Stimulated activated CD4-positive, alpha-beta T cell treated with anti-CD3 and anti-CD28 coated beads, Interleukin-12 subunit alpha, Interleukin-12 subunit beta, amount 100 ng/mL, for 4 hours (primary cell): ENCODE data around the gene LOXL1.
"Not testable (repeated sequence)": the region's sequence is repeated elsewhere in the genome, so short reads cannot be mapped to it uniquely, and the experiment has no call there.

Source experiments
- DNase-seq: peaks from one replicate; pipeline ENCODE4 v3.0.0-alpha.2; 2020

LOXL1 gene

GRCh38 chr15:73955861-73956742 lies 29.8 kb downstream of the LOXL1 start:
- no peak for DNase-seq

DNA sequence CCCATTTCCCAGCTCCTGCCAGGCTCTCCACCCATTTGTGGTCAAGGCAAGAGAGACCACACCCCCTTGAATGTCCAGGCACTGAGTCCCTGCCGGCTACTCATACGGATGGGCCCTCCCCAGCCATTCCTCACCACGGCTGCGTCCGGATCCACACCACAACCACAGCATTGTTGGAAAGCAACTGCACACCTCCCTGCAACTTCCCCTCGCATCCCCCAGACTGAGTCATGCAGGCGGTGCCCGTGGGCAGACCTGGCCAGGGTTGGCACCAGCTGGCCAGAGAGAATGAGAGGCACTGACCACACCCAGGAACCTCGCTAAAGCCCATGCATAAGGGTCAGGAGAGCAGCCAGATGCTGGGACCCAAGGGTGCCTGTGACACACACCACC lies 30.5 kb downstream of the LOXL1 start:
- no peak for DNase-seq

DNA sequence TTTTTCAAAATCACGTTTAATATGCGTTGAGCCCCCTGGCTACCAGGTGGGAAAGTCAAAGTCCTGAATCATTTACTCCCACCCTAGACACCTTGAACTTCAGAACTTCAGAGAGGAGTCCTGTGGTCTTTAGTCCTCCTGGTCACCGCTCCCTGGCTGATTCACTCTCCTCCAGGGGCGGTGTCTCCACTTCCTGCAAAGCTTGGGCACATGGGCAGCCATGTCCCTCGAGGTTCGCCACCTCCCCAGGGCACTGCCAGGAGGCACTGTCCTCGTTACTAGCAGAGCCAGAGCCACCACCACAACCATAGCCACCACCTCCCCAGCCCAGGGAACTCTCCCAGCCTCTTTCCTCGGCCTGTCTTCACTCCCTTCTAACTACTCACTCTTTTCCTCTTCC lies 31.0 kb downstream of the LOXL1 start:
- DNase-seq = no peak

DNA sequence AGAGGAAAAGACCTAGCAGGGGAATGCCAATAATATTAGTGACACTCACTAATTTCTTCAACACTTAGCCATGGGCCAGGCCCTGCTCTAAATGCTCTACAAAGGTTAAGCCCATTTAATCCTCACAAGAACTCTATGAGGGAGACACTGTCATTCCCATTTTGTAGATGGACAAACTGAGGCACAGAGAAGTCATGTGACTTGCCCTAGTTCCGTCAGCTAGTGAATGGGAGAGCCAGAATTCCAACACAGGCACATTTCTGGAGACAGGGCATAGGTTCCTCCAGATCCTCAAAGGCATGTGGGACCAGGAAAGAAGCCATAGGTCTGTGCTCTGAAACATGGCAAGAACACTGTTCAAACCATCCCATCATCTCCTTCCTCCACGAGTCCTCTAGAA lies 31.5 kb downstream of the LOXL1 start:
- no peak for DNase-seq

DNA sequence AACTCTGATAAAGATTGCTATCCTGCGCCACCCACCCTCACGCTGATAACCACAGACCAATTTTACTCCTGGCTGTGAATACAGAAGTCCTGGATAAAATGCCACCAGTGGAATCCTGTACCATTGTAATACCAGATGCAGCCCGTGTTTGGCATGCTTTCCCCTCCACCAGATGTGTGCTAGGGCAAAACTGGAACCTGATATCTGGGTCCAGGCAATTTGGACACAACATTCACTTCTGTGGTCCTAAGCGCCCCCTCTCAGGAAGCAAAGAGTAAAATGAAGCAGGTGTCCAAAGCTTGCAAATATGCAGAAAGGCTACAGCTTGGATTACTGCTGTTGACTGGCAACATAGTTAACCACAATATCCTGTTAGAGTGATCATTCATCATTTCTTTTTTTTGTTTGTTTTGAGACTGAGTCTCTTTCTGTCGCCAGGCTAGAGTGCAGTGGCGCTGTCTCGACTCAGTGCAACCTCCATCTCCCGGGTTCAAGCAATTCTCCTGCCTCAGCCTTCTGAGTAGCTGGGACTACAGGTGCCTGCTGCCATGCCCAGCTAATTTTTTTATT lies 32.8 kb downstream of the LOXL1 start:
- no peak for DNase-seq

DNA sequence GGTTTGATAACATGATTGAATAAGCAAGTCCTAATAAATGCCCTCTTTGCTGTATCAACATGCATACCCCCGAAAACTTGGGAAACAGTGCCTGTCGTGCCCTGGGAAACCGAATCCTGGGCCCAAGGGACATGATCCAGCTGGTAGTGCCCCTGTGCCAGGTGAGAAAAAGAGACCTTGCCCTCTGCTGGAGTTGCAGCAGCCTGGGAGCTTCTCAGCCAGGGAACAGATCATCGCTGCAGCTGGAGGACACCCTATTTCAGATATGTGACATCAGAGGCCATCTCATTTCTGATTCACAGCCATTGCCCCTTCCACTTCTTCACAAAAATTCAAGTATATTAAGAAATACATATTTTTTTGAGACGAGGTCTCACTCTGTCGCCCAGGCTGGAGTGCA lies 33.5 kb downstream of the LOXL1 start:
- DNase-seq = no peak

- DNase-seq = not testable (repeated sequence)
These were observed 34.3 kb downstream of the LOXL1 start for GRCh38 chr15:73960472-73961070.

- no peak for DNase-seq
These were observed 36.2 kb downstream of the LOXL1 start for GRCh38 chr15:73962433-73962832.

- DNase-seq = peak; percentile 86
These were observed 38.5 kb downstream of the LOXL1 start for GRCh38 chr15:73964736-73965093.

DNA sequence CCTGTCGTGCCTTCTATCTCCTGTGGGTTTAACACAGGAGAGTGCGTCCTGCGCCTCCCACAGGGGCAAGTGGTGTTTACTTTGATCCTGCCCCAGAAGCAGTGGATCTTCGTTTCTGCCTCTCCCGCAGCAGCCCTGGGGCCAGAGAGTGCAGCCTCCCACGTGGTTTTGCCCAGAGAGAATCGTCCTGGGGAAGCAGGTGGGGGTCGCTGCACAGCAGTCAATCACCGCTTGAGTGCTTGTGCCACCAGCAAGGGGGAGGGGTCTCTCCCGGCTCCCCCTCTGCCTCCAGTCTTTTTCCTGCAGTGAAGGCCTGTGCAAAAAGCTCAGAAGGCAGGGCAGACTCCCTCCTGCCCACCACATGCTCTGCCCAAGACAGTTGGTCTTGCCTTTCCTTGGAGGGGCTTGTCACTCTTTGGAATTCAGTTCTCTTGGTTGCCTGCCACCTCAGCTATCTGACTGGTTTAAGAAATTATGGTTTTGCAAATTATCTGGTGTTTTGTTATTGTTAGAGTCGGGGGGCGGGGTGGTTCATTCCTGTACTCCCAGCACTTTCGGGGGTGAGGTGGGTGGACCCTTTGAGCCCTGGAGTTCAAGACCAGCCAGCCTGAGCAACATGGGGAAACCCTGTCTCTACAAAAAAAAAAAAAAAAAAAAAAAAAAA lies 39.0 kb downstream of the LOXL1 start:
- DNase-seq = peak; percentile 33

GRCh38 chr15:73965758-73966113 lies 39.5 kb downstream of the LOXL1 start:
- no peak for DNase-seq

DNA sequence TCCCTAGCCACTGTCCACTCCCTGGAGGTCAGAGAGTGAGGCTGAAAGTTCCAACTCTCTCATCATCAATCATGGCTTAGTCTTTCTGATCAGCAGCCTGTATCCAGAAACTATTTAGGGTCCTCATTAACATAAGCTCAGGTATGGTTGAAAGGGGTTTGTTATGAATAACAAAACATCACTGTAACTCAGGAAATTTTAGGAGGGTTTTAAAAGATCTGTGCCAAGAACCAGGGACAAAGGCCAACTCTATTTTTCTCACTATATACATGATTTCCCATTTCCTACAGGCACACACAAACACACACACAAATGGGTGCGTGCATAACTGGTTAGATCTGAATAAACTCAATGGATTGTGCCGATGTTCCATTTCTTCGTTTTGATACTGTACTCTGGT lies 42.2 kb downstream of the LOXL1 start:
- DNase-seq = no peak

DNA sequence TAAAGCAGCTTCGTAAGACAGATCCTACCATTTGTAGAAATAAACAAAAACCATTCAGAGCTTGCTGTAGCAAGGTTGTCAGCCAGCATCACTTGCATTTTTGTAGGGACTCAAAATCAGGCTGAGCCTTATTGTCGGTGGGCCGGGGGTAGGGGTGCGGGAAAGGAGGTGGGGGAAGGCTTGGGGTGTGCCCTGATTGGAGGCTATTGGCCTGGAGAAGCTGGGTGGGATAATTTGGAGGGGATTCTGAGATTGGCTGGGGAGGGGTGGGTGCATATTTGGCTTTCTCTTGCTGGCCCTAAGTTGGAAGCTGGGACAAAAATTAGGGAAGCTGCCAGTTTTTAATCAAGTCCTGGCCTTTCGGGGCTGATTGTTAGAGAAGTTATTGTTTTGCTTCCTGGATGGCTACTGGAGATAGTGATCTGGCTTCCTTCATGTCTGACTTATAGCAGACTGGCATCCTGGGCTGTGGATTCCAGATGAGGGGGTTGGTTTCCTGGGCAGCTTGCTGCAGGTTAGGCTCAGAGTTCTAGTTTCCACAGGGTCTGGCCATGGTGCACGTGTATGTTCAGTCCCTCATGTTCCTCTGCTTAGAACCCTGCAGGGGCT lies 43.0 kb downstream of the LOXL1 start:
- no peak for DNase-seq

DNA sequence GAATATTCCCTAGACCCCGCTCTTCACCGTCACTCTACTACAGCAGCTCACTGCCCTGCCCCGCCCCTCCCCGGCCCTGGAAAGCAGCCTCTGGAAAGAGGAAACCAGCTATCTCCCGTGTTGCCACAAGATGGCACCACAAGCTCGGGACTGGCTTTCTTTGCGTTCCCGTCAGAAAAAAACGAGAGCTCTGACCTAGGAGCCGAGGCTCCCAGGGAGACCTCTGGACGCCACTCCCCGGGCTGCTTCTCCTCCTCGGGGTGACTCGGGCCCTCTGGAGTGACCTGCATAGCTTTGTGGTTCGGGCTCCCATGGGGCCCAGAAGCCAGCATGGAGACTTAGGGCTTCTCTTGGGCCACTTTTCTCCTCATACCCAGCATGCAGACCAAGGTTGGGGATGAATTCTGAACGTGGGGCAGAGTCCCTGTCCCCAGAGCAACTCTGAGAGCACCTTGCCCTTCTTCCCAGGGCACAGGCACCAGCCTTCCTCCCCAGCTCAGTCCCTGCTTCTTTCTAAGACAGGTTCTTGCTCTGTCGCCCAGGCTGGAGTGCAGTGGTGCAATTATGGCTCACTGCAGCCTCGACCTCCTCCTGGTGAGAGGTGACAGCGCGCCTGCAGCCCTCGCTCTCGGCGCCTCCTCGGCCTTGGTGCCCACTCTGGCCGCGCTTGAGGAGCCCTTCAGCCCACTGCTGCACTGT lies 46.9 kb downstream of the LOXL1 start:
- peak; percentile 73 for DNase-seq

GRCh38 chr15:73973683-73974200 lies 47.5 kb downstream of the LOXL1 start:
- not testable (repeated sequence) for DNase-seq

DNA sequence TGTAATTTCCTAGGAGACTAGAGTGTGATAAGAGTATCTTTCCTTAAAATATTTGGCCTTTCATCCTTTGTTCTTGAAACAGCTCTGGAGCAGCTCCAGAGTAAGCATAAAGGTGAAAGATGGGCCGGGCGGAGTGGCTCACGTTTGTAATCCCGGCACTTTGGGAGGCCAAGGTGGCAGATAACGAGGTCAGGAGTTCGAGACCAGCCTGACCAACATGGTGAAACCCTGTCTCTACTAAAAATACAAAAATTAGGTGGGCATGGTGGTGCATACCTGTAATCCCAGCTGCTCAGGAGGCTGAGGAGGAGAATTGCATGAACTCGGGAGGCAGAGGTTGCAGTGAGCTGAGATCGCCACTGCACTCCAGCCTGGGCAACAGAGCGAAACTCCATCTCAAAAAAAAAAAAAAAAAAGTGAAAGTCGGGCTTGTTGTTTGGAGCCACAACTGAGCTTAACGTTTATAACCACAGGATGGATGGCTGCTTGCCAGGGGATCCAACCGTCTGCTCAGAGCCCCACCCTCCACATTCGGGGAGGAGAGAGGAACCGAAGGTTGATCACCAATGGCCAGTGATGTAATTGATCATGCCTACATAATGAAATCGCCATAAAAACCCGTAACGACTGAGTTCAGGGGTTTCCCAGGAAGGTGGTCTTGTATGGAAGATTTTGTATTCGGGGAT lies 49.3 kb downstream of the LOXL1 start:
- DNase-seq = not testable (repeated sequence)

DNA sequence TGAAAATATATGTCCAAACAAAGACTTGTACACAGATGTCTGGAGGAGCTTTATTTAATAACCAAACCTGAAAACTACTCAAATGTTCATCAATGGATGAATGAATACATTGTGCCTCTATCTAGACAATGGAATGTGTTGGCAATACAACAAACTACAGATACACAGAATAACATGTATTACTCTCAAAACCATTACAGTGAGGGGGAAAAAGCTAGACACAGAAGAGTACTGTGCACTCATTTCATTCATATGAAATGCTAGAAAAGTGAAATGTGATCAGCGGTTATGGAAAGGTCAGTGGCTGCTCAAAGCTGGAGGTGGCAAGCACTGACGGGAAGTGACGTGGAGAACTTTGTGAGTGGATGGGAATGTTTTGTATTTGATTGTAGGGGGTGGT lies 52.6 kb downstream of the LOXL1 start:
- no peak for DNase-seq

- no peak for DNase-seq
These were observed 53.4 kb downstream of the LOXL1 start for GRCh38 chr15:73979636-73980035.

GRCh38 chr15:73981761-73982221 lies 55.5 kb downstream of the LOXL1 start:
- no peak for DNase-seq

DNA sequence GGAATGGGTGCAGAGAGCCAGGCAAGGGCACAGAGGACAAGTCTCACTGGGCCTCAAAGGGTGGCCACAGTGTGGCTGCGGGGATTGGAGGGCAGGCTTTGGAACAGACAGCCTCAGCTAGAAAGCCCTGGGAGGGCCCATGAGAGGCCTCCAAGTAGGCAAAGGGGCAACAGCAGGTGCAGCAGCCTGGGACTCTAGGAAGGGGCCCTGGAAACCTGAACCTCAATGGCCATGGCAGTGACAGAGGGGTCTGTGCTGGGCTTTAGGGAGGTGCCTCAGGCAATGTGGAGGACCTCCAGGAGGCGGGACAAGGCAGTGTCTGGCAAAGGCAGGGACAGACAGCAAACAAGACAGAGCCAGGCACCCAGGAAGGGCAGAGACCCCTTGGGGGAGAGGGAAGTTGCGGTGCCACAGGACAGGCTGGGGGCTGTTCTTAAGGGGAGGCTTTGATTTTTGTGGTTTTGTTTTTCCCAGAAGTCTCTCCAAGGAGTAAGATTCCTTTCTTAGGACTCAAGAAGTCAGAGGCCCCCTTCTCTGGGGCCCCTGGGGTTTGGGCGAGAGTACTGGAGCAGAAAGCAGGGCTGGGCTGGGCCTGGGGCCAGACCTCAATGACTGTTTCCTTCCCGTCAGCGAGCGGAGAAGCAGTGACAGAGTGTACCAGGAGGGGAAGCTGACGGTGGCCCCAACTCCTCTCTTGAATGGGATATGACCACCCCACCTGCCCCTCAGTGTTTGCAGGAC lies 56.1 kb downstream of the LOXL1 start:
- no peak for DNase-seq

DNA sequence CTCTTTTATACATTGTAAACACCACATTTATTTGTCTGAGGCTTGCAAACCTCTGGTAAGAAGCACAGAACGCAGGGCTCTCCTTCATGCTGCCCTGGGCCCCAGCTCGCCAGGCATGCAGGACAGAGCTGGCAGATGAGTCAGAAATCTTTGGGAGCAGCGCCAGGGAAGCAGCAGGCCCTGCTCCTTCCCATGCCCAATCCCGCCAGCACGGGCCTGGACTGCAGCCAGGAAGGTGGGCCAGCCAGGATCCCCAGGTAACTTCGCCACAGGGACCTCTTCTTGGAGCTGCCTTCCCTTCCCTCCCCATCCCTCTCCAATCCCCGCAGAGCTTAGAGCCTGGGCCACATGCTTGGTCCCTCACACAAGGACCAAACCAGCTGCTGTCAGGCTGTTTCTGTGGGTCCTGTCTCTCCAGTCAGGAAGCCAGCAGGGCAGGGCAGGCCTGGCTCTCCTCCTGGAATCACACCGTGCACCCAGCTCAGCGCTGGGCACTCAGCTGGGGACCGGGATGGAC lies 57.0 kb downstream of the LOXL1 start:
- DNase-seq = no peak
